ENCODE measurements around the gene PGAP1. TPM values are rescaled to one million over a fixed set of nuclear protein-coding genes. Genes with fewer than 3 reads are reported as not detected.

PGAP1 gene
- total and polyA plus RNA-seq, 5 donors from 2014 or later: 1.1 to 19.2 (median 2.2) TPM

DNA sequence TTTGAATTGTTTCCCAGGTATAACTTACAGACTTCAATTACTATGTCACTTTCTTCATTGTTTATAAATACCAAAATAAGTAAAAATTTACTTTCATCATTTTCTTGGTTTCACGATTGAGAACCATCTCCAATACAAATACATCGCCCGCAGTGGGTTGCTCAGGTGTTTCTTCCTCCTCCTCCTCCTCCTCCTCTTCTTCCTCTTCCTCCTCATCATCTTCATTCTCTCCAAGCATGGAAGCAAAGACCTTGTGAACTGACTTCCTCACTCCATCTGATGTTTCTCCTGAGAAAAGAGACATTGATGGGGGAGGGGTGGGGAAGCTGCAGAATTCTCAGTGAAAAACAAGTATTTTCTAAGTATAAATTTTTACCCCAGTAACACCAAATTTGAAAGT, 133.6 kb downstream of the PGAP1 start:
- Histone ChIP-seq H3K27ac (ENCODE audit: insufficient read depth, low read length, poor library complexity, severe bottlenecking) (no peak overlapping the region), H3K9me3 (ENCODE audit: control insufficient read depth in 2 of 2, low read length in 2 of 2) (no peaks in the 10 kb centered on the region), H3K27me3 (ENCODE audit: control insufficient read depth, insufficient read depth, low read length) (no peaks in the 10 kb centered on the region), H3K36me3 (ENCODE audit: control insufficient read depth, insufficient read depth, low read length) (peaks cover 70% of the 10 kb centered on the region), H3K4me1 (ENCODE audit: control insufficient read depth, insufficient read depth, low read length, poor library complexity, severe bottlenecking) (peaks cover 2% of the 10 kb centered on the region), H3K4me3 (ENCODE audit: low read depth, low read length) (no peak overlapping the region)
- no peak overlapping the region for H3K27ac Mint-ChIP-seq
- no peaks in the 10 kb centered on the region for H3K9me3 Mint-ChIP-seq
- H3K4me1 Mint-ChIP-seq: peaks cover 12 to 34% (median 20%) of the 10 kb centered on the region in 4 donors
- ATAC-seq (ENCODE audit: low read depth in 2 of 2): no peak
- no peak for DNase-seq
- H3K27me3 Mint-ChIP-seq: no peaks in the 10 kb centered on the region
- H3K4me3 Mint-ChIP-seq: no peak overlapping the region
- peaks cover 50% of the 10 kb centered on the region for H3K36me3 Mint-ChIP-seq

DNA sequence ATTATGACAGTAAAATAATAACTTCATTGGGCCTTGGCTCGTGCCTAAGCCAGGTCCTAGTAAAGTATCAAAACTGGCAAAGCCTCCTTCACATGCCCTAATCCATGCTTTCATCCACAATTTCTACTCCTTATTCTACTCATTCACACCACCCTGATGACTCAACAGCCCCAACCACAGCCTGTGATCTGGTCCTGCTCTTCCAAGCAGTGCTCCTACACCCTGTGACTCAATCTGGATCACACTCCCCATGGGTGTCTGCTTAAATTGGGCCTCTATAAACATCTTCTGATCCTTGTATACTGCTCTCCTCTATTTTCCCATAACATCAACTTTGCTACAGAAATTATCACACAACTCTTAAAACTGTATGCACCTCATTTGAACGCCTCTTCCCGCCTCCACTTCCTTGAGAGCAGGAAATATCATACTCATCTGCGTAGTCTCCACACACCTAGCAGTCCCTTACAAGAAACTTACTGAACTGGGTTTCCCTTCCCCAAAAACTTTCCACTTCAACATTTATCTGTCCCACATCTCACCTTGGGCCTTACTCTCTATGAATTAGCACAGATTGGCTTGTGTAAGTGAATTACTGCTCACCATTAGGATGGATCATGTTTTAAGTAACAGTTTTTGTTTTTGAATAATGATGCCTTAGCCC, 142.9 kb downstream of the PGAP1 start:
- peaks cover 6 to 14% (median 7%) of the 10 kb centered on the region in 4 donors for H3K4me1 Mint-ChIP-seq
- H3K9me3 ChIP-seq (ENCODE audit: control insufficient read depth in 2 of 2, low read length in 2 of 2): no peaks in the 10 kb centered on the region
- no peak overlapping the region for H3K4me3 Mint-ChIP-seq
- H3K27ac Mint-ChIP-seq: peak overlapping the region in 1 of 3 donors; percentile 81
- H3K36me3 Mint-ChIP-seq: peaks cover 38% of the 10 kb centered on the region
- no peak overlapping the region for H3K4me3 ChIP-seq (ENCODE audit: low read depth, low read length)
- H3K27me3 ChIP-seq (ENCODE audit: control insufficient read depth, insufficient read depth, low read length): no peaks in the 10 kb centered on the region
- H3K9me3 Mint-ChIP-seq: peaks cover 0 to 1% (median 0%) of the 10 kb centered on the region in 7 donors
- no peaks in the 10 kb centered on the region for H3K27me3 Mint-ChIP-seq
- ATAC-seq (ENCODE audit: low read depth in 2 of 2) (no peak), DNase-seq (no peak)
- H3K36me3 ChIP-seq (ENCODE audit: control insufficient read depth, insufficient read depth, low read length): peaks cover 82% of the 10 kb centered on the region
- no peak overlapping the region for H3K27ac ChIP-seq (ENCODE audit: insufficient read depth, low read length, poor library complexity, severe bottlenecking)
- H3K4me1 ChIP-seq (ENCODE audit: control insufficient read depth, insufficient read depth, low read length, poor library complexity, severe bottlenecking): no peaks in the 10 kb centered on the region

Other genes with a start within 250 kb of the PGAP1 start
- 30.0 TPM for gene GTF3C3, start 127.0 kb downstream of the PGAP1 start, total RNA-seq
- 10 to 100 TPM; 10.7 to 17.2 (median 14.9) TPM for gene GTF3C3, start 127.0 kb downstream of the PGAP1 start, polyA plus RNA-seq
- not detected for gene C2orf66, start 117.4 kb downstream of the PGAP1 start, total RNA-seq
- gene C2orf66, start 117.4 kb downstream of the PGAP1 start, polyA plus RNA-seq: not detected